IPS-20b (cell line): ENCODE data around the gene REPS2.

ENCODE experiments used
- H3K27ac ChIP-seq: one replicate; pipeline ENCODE4 v1.5.1; 2013; ENCODE audit warnings: low read length
- H3K27me3 ChIP-seq: 2 replicates; pipeline ENCODE4 v1.6.1; 2013; ENCODE audit warnings: mild to moderate bottlenecking, low read length, inconsistent platforms; ENCODE audit not compliant: insufficient read depth
- H3K36me3 ChIP-seq: 2 replicates; pipeline ENCODE4 v1.6.1; 2013; ENCODE audit warnings: low read depth, mild to moderate bottlenecking, inconsistent platforms, low read length, moderate library complexity; ENCODE audit not compliant: insufficient read depth
- H3K4me1 ChIP-seq: 2 replicates; pipeline ENCODE4 v1.6.1; 2013; ENCODE audit warnings: mild to moderate bottlenecking, control low read depth, inconsistent platforms, low read length, moderate library complexity; ENCODE audit not compliant: insufficient read depth
- H3K4me3 ChIP-seq: 2 replicates; pipeline ENCODE4 v1.5.1; 2013; ENCODE audit warnings: mild to moderate bottlenecking, low read length, inconsistent platforms
- H3K9ac ChIP-seq: 2 replicates; pipeline ENCODE4 v1.6.1; 2013; ENCODE audit warnings: low read depth, mild to moderate bottlenecking, inconsistent platforms, low read length, moderate library complexity
- H3K9me3 ChIP-seq: 2 replicates; pipeline ENCODE4 v1.6.1; 2013; ENCODE audit warnings: mild to moderate bottlenecking, low read depth, low read length, inconsistent platforms; ENCODE audit not compliant: insufficient read depth

Gene REPS2

GRCh38 chrX:16986169-16986568 is 39.7 kb downstream of the REPS2 start:
- Histone ChIP-seq H3K27me3 (no peaks in the 10 kb centered on the region), H3K4me3 (no peak overlapping the region), H3K9me3 (no peaks in the 10 kb centered on the region), H3K4me1 (no peaks in the 10 kb centered on the region), H3K36me3 (no peaks in the 10 kb centered on the region), H3K9ac (no peak overlapping the region), H3K27ac (no peak overlapping the region)

DNA sequence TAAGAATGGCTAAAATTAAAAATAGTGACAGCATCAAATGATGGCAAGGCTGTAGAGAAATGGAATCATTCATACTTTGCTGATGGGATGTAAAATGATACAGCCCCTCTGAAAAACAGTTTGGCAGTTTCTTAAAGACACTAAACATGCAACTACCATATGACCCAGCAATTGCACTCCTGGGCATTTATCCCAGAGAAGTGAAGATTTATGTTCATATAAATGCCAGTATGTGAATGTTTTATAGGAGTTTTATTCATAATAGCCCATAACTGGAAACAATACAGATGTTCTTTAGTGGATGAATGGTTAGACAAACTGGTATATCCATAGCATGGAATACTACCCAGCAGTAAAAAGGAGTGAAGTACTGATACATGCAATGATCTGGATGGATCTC is 43.3 kb downstream of the REPS2 start:
- Histone ChIP-seq H3K4me1 (no peaks in the 10 kb centered on the region), H3K36me3 (no peaks in the 10 kb centered on the region), H3K9ac (no peak overlapping the region), H3K27ac (no peak overlapping the region), H3K27me3 (no peaks in the 10 kb centered on the region), H3K4me3 (no peak overlapping the region), H3K9me3 (no peaks in the 10 kb centered on the region)

GRCh38 chrX:16990839-16991238 is 44.4 kb downstream of the REPS2 start:
- Histone ChIP-seq H3K9ac (no peak overlapping the region), H3K27me3 (no peaks in the 10 kb centered on the region), H3K9me3 (no peaks in the 10 kb centered on the region), H3K27ac (no peak overlapping the region), H3K36me3 (no peaks in the 10 kb centered on the region), H3K4me3 (no peak overlapping the region), H3K4me1 (no peaks in the 10 kb centered on the region)

GRCh38 chrX:16992445-16992844 is 46.0 kb downstream of the REPS2 start:
- no peak overlapping the region for H3K27ac ChIP-seq
- no peaks in the 10 kb centered on the region for H3K36me3 ChIP-seq
- no peaks in the 10 kb centered on the region for H3K9me3 ChIP-seq
- no peak overlapping the region for H3K4me3 ChIP-seq
- H3K4me1 ChIP-seq, result no peaks in the 10 kb centered on the region
- no peaks in the 10 kb centered on the region for H3K27me3 ChIP-seq
- no peak overlapping the region for H3K9ac ChIP-seq

DNA sequence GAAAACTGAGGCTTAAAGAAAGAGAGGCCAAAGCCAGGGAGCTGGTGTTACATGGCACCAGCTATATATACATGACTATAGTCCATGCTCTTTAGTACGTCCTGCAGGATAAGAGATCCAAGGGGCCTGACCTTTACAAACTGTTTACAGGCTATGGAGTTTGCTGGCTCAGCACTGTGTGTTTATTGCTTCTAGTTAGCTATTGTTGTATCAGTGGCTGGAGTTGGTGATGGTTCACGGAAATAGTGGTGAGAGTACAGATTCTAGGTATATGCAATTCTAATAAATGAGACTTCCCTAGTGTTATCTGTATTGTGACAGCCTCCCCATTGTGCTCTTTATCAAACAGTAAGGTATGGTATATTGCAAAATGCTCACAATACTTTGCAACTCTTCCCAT is 46.5 kb downstream of the REPS2 start:
- Histone ChIP-seq H3K27ac (no peak overlapping the region), H3K27me3 (no peaks in the 10 kb centered on the region), H3K4me3 (no peak overlapping the region)

GRCh38 chrX:16993791-16994318 is 47.4 kb downstream of the REPS2 start:
- H3K27me3 ChIP-seq, result no peaks in the 10 kb centered on the region
- no peaks in the 10 kb centered on the region for H3K9me3 ChIP-seq
- H3K36me3 ChIP-seq, result no peaks in the 10 kb centered on the region
- H3K4me3 ChIP-seq, result no peak overlapping the region
- H3K4me1 ChIP-seq, result no peaks in the 10 kb centered on the region
- no peak overlapping the region for H3K27ac ChIP-seq
- no peak overlapping the region for H3K9ac ChIP-seq

More for the DNA sequence above, 46.5 kb downstream of the REPS2 start:
- no peaks in the 10 kb centered on the region for H3K9me3 ChIP-seq
- no peaks in the 10 kb centered on the region for H3K36me3 ChIP-seq
- no peaks in the 10 kb centered on the region for H3K4me1 ChIP-seq
- H3K9ac ChIP-seq, result no peak overlapping the region

- no peak overlapping the region for H3K4me3 ChIP-seq
- H3K9me3 ChIP-seq, result no peaks in the 10 kb centered on the region
- H3K9ac ChIP-seq, result no peak overlapping the region
- no peaks in the 10 kb centered on the region for H3K27me3 ChIP-seq
- H3K36me3 ChIP-seq, result no peaks in the 10 kb centered on the region
- no peak overlapping the region for H3K27ac ChIP-seq
- no peaks in the 10 kb centered on the region for H3K4me1 ChIP-seq
Measured at GRCh38 chrX:16994736-16995135, 48.3 kb downstream of the REPS2 start.

DNA sequence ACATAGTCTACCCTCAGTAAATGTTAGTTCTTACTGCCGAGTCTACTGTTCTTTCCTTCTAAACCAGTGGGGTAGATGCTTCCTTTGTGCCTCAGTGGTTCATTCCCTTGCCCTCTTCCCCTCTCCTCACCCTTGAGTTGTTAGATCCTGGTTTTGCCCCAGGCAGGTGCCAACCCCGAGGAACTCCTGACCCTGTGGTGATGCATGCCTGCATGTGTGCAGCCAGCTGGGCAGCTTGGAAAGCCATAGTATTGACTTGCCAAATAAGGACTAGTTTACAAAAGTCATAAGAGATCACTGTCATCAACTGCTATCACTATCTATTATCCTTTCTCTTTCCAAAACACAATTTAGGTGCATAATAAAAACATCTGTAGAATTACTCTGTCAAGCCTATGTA is 50.9 kb downstream of the REPS2 start:
- Histone ChIP-seq H3K4me1 (no peaks in the 10 kb centered on the region), H3K9ac (no peak overlapping the region), H3K36me3 (no peaks in the 10 kb centered on the region), H3K27me3 (no peaks in the 10 kb centered on the region), H3K4me3 (no peak overlapping the region), H3K27ac (no peak overlapping the region), H3K9me3 (no peaks in the 10 kb centered on the region)

DNA sequence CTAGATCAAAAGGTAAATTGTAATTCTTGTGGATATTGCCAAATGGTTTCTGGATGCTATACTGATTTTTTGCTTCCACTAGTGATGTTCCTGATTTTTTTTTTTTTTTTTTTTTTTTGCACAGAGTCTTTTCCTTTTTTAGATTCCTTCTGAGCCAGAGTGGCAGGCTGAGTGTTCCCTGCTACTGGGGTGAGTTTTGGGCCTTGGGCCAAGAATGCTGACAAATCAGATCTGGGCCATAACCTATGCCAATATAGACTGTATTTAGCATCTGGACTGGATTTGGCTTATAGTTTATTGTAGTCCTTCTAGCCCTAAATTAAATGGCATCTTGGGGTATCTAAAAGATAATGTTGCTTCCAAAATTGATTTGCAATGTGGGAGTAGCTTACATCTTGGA is 52.8 kb downstream of the REPS2 start:
- H3K4me3 ChIP-seq, result no peak overlapping the region
- H3K27me3 ChIP-seq, result no peaks in the 10 kb centered on the region
- no peak overlapping the region for H3K9ac ChIP-seq
- no peaks in the 10 kb centered on the region for H3K4me1 ChIP-seq
- no peak overlapping the region for H3K27ac ChIP-seq
- H3K36me3 ChIP-seq, result no peaks in the 10 kb centered on the region
- H3K9me3 ChIP-seq, result no peaks in the 10 kb centered on the region

- Histone ChIP-seq H3K9ac (no peak overlapping the region), H3K27me3 (no peaks in the 10 kb centered on the region), H3K4me1 (no peaks in the 10 kb centered on the region), H3K9me3 (no peaks in the 10 kb centered on the region), H3K4me3 (no peak overlapping the region), H3K36me3 (no peaks in the 10 kb centered on the region), H3K27ac (no peak overlapping the region)
Measured at GRCh38 chrX:17000751-17001150, 54.3 kb downstream of the REPS2 start.

DNA sequence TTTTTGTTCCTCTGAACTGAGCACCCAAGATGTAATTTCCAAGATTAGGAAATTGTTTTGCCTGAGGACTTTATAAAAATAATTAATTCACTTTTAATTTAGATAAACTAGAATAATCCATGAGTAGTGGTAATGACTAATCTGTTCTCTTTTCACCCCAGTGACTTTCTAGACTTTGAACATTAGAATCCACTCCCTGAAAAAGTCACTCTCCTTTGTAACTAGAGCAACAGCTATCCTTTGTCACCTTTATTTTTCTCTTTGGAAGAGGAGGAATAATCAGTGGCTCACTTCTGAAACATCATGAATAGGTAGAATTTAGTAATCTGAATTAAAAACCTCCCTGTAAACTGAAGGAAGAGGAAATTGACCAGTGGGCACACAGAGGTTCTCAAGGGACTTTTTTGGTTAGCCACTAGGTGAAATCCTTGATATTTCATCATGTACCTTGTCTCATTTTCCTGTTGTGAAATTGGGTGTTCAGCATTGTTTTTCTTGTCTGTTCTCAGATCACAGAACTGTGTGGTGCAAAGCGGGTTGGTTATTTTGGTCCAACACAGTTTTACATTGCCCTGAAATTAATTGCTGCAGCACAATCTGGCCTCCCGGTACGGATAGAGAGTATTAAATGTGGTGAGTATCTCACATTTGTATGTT is 59.4 kb downstream of the REPS2 start:
- H3K27me3 ChIP-seq, result no peaks in the 10 kb centered on the region
- no peaks in the 10 kb centered on the region for H3K4me1 ChIP-seq
- H3K27ac ChIP-seq, result no peak overlapping the region
- no peaks in the 10 kb centered on the region for H3K9me3 ChIP-seq
- H3K9ac ChIP-seq, result no peak overlapping the region
- H3K36me3 ChIP-seq, result no peaks in the 10 kb centered on the region
- no peak overlapping the region for H3K4me3 ChIP-seq

- Histone ChIP-seq H3K27ac (no peak overlapping the region), H3K9me3 (no peaks in the 10 kb centered on the region), H3K4me3 (no peak overlapping the region), H3K9ac (no peak overlapping the region), H3K27me3 (no peaks in the 10 kb centered on the region), H3K4me1 (no peaks in the 10 kb centered on the region), H3K36me3 (no peaks in the 10 kb centered on the region)
Measured at GRCh38 chrX:17007134-17007768, 60.8 kb downstream of the REPS2 start.
